HG02884 (cell line): Measurements from ENCODE around the gene SLC6A5.

Experiments used
- ATAC-seq: cut with Tn5 transposase; IDR thresholded peaks from one replicate; pipeline ENCODE4 v1.9.1; 2021; ENCODE audit warnings: mild to moderate bottlenecking, moderate library complexity; ENCODE audit not compliant: unreplicated experiment

The SLC6A5 gene

GRCh38 chr11:20596205-20597153 is 2.9 kb upstream of the SLC6A5 start:
- ATAC-seq = no peak

GRCh38 chr11:20597154-20597679 is 2.2 kb upstream of the SLC6A5 start:
- no peak for ATAC-seq

- no peak for ATAC-seq
These were observed 1.5 kb upstream of the SLC6A5 start for GRCh38 chr11:20597680-20598484.

GRCh38 chr11:20598492-20598891 is 916 bp upstream of the SLC6A5 start:
- ATAC-seq = no peak

GRCh38 chr11:20600020-20600346 is 575 bp downstream of the SLC6A5 start:
- no peak for ATAC-seq

GRCh38 chr11:20600551-20600950 is 1.1 kb downstream of the SLC6A5 start:
- ATAC-seq = no peak

GRCh38 chr11:20601221-20601914 is 2.0 kb downstream of the SLC6A5 start:
- ATAC-seq = no peak

GRCh38 chr11:20604295-20604803 is 4.9 kb downstream of the SLC6A5 start:
- no peak for ATAC-seq

- ATAC-seq = no peak
These were observed 5.6 kb downstream of the SLC6A5 start for GRCh38 chr11:20604864-20605601.

GRCh38 chr11:20605602-20606091 is 6.2 kb downstream of the SLC6A5 start:
- no peak for ATAC-seq

- ATAC-seq = no peak
These were observed 9.5 kb downstream of the SLC6A5 start for GRCh38 chr11:20608934-20609333.

- ATAC-seq = peak; percentile 98
These were observed 10.6 kb downstream of the SLC6A5 start for GRCh38 chr11:20609727-20610707.

GRCh38 chr11:20610825-20611224 is 11.4 kb downstream of the SLC6A5 start:
- ATAC-seq = no peak

- no peak for ATAC-seq
These were observed 12.0 kb downstream of the SLC6A5 start for GRCh38 chr11:20611445-20611844.

GRCh38 chr11:20611892-20612291 is 12.5 kb downstream of the SLC6A5 start:
- ATAC-seq = no peak

GRCh38 chr11:20612416-20612815 is 13.0 kb downstream of the SLC6A5 start:
- no peak for ATAC-seq

- ATAC-seq = no peak
These were observed 17.5 kb downstream of the SLC6A5 start for GRCh38 chr11:20616920-20617319.

GRCh38 chr11:20617346-20618005 is 18.1 kb downstream of the SLC6A5 start:
- ATAC-seq = no peak
